ENCODE data around the gene COX20.

COX20 gene

GRCh38 chr1:244862354-244862698, 26.9 kb downstream of the COX20 start:
- Histone ChIP-seq H3K36me3 (ENCODE audit: insufficient read depth, low read length) (peaks cover 52% of the 10 kb centered on the region), H3K27me3 (ENCODE audit: insufficient read depth, low read length) (no peaks in the 10 kb centered on the region), H3K9me3 (ENCODE audit: low read length) (no peaks in the 10 kb centered on the region), H2AFZ (ENCODE audit: low read depth, low read length) (no peak overlapping the region), H3K4me3 (ENCODE audit: low read length) (peak overlapping the region; percentile 85), H3K4me1 (ENCODE audit: insufficient read depth, low read length) (peaks cover 40% of the 10 kb centered on the region)

GRCh38 chr1:244862699-244863490, 27.4 kb downstream of the COX20 start:
- Histone ChIP-seq H2AFZ (ENCODE audit: low read depth, low read length) (no peak overlapping the region), H3K36me3 (ENCODE audit: insufficient read depth, low read length) (peaks cover 46% of the 10 kb centered on the region), H3K27me3 (ENCODE audit: insufficient read depth, low read length) (no peaks in the 10 kb centered on the region), H3K9me3 (ENCODE audit: low read length) (no peaks in the 10 kb centered on the region), H3K4me3 (ENCODE audit: low read length) (peak overlapping the region; percentile 85), H3K4me1 (ENCODE audit: insufficient read depth, low read length) (peaks cover 40% of the 10 kb centered on the region)

- Histone ChIP-seq H3K9me3 (ENCODE audit: low read length) (no peaks in the 10 kb centered on the region), H3K4me1 (ENCODE audit: insufficient read depth, low read length) (peaks cover 40% of the 10 kb centered on the region), H3K4me3 (ENCODE audit: low read length) (peak overlapping the region; percentile 85), H3K27me3 (ENCODE audit: insufficient read depth, low read length) (no peaks in the 10 kb centered on the region), H3K36me3 (ENCODE audit: insufficient read depth, low read length) (peaks cover 38% of the 10 kb centered on the region), H2AFZ (ENCODE audit: low read depth, low read length) (no peak overlapping the region)
Observed at GRCh38 chr1:244863491-244864252, 28.2 kb downstream of the COX20 start.

- Histone ChIP-seq H3K36me3 (ENCODE audit: insufficient read depth, low read length) (peaks cover 30% of the 10 kb centered on the region), H2AFZ (ENCODE audit: low read depth, low read length) (peak within 1 kb of the TSS; percentile 3), H3K9me3 (ENCODE audit: low read length) (no peaks in the 10 kb centered on the region), H3K4me1 (ENCODE audit: insufficient read depth, low read length) (peaks cover 37% of the 10 kb centered on the region), H3K27me3 (ENCODE audit: insufficient read depth, low read length) (no peaks in the 10 kb centered on the region), H3K4me3 (ENCODE audit: low read length) (peak within 1 kb of the TSS; percentile 85)
Observed at GRCh38 chr1:244864253-244865027, 29.0 kb downstream of the COX20 start, which contains the start of gene HNRNPU. HNRNPU (minus strand) TSS chr1:244864543; CDS start chr1:244864307, 236 bp downstream.

- peaks cover 32% of the 10 kb centered on the region for H3K4me1 ChIP-seq (ENCODE audit: insufficient read depth, low read length)
- H3K27me3 ChIP-seq (ENCODE audit: insufficient read depth, low read length): no peaks in the 10 kb centered on the region
- H3K4me3 ChIP-seq (ENCODE audit: low read length): peak overlapping the region; percentile 85
- H2AFZ ChIP-seq (ENCODE audit: low read depth, low read length): peak overlapping the region; percentile 3
- H3K9me3 ChIP-seq (ENCODE audit: low read length): no peaks in the 10 kb centered on the region
- H3K36me3 ChIP-seq (ENCODE audit: insufficient read depth, low read length): peaks cover 25% of the 10 kb centered on the region
Observed at GRCh38 chr1:244865028-244865371, 29.5 kb downstream of the COX20 start.

- H3K36me3 ChIP-seq (ENCODE audit: insufficient read depth, low read length): peaks cover 17% of the 10 kb centered on the region
- no peaks in the 10 kb centered on the region for H3K9me3 ChIP-seq (ENCODE audit: low read length)
- H2AFZ ChIP-seq (ENCODE audit: low read depth, low read length): no peak overlapping the region
- peak overlapping the region; percentile 85 for H3K4me3 ChIP-seq (ENCODE audit: low read length)
- peaks cover 24% of the 10 kb centered on the region for H3K4me1 ChIP-seq (ENCODE audit: insufficient read depth, low read length)
- no peaks in the 10 kb centered on the region for H3K27me3 ChIP-seq (ENCODE audit: insufficient read depth, low read length)
Observed at GRCh38 chr1:244865820-244866219, 30.4 kb downstream of the COX20 start.

- Histone ChIP-seq H3K36me3 (ENCODE audit: insufficient read depth, low read length) (peaks cover 11% of the 10 kb centered on the region), H3K4me1 (ENCODE audit: insufficient read depth, low read length) (peaks cover 19% of the 10 kb centered on the region), H3K9me3 (ENCODE audit: low read length) (no peaks in the 10 kb centered on the region), H3K27me3 (ENCODE audit: insufficient read depth, low read length) (no peaks in the 10 kb centered on the region), H2AFZ (ENCODE audit: low read depth, low read length) (no peak overlapping the region), H3K4me3 (ENCODE audit: low read length) (no peak overlapping the region)
Observed at GRCh38 chr1:244866355-244866754, 30.9 kb downstream of the COX20 start.

- H3K4me3 ChIP-seq (ENCODE audit: low read length): no peak overlapping the region
- H3K9me3 ChIP-seq (ENCODE audit: low read length): no peaks in the 10 kb centered on the region
- H2AFZ ChIP-seq (ENCODE audit: low read depth, low read length): no peak overlapping the region
- peaks cover 14% of the 10 kb centered on the region for H3K4me1 ChIP-seq (ENCODE audit: insufficient read depth, low read length)
- H3K36me3 ChIP-seq (ENCODE audit: insufficient read depth, low read length): no peaks in the 10 kb centered on the region
- no peaks in the 10 kb centered on the region for H3K27me3 ChIP-seq (ENCODE audit: insufficient read depth, low read length)
Observed at GRCh38 chr1:244868484-244869363, 33.3 kb downstream of the COX20 start.

GRCh38 chr1:244869364-244869827, 33.9 kb downstream of the COX20 start:
- Histone ChIP-seq H3K4me1 (ENCODE audit: insufficient read depth, low read length) (peaks cover 14% of the 10 kb centered on the region), H3K27me3 (ENCODE audit: insufficient read depth, low read length) (no peaks in the 10 kb centered on the region), H2AFZ (ENCODE audit: low read depth, low read length) (no peak overlapping the region), H3K36me3 (ENCODE audit: insufficient read depth, low read length) (no peaks in the 10 kb centered on the region), H3K9me3 (ENCODE audit: low read length) (no peaks in the 10 kb centered on the region), H3K4me3 (ENCODE audit: low read length) (no peak overlapping the region)

- no peaks in the 10 kb centered on the region for H3K27me3 ChIP-seq (ENCODE audit: insufficient read depth, low read length)
- no peak overlapping the region for H2AFZ ChIP-seq (ENCODE audit: low read depth, low read length)
- no peak overlapping the region for H3K4me3 ChIP-seq (ENCODE audit: low read length)
- no peaks in the 10 kb centered on the region for H3K36me3 ChIP-seq (ENCODE audit: insufficient read depth, low read length)
- H3K9me3 ChIP-seq (ENCODE audit: low read length): no peaks in the 10 kb centered on the region
- peaks cover 14% of the 10 kb centered on the region for H3K4me1 ChIP-seq (ENCODE audit: insufficient read depth, low read length)
Observed at GRCh38 chr1:244869950-244870349, 34.5 kb downstream of the COX20 start.

GRCh38 chr1:244874974-244875579, 39.6 kb downstream of the COX20 start:
- Histone ChIP-seq H3K4me3 (ENCODE audit: low read length) (no peak overlapping the region), H3K27me3 (ENCODE audit: insufficient read depth, low read length) (no peaks in the 10 kb centered on the region), H3K9me3 (ENCODE audit: low read length) (no peaks in the 10 kb centered on the region), H2AFZ (ENCODE audit: low read depth, low read length) (no peak overlapping the region), H3K4me1 (ENCODE audit: insufficient read depth, low read length) (no peaks in the 10 kb centered on the region), H3K36me3 (ENCODE audit: insufficient read depth, low read length) (no peaks in the 10 kb centered on the region)
